ENCODE results near the gene SLC1A2. TPM values are rescaled to one million over a fixed set of nuclear protein-coding genes. Genes with fewer than 3 reads are reported as not detected.

The SLC1A2 gene
- total and polyA plus RNA-seq, 2 donors (not counting 3 experiments of a cell fraction or from before 2014, with no cell fraction given) = not detected

DNA sequence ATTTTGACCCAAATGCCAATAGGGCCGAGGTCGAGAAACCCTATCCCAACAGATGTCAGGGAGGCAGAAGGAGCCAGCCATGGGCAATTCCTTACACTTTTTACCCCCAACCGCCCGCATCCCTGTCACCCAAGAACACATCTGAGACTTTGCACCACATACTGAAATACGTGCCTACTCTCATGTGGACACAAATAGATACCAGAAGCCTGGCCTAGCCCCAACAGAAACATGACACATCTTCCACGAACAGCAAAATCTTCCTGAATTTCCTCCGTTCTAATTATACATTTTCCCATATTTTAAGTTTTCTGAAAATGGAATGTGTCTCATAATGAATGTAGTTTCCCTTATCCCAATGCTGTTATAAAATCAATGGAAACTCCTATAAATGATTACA is 64.7 kb downstream of the SLC1A2 start:
- POLR2A ChIA-PET = no interaction called here
- H3K4me2 ChIP-seq (ENCODE audit: insufficient read depth, low read length) = no peak overlapping the region
- CTCF ChIA-PET = no interaction called here
- dilution Hi-C loops (cut with MboI; ENCODE audit: extremely low pct_ligation_motif_present, low sequenced_read_pairs) = no loop called here
- no peaks in the 10 kb centered on the region for H3K79me2 ChIP-seq (ENCODE audit: control insufficient read depth, insufficient read depth, low read length)
- H4K20me1 ChIP-seq (replicated peaks; ENCODE audit: control insufficient read depth, extremely low read depth, insufficient read depth, low read length) = no peaks in the 10 kb centered on the region
- H2AFZ ChIP-seq (ENCODE audit: low read depth, low read length) = no peak overlapping the region
- H3K9me1 ChIP-seq (replicated peaks; ENCODE audit: control insufficient read depth, extremely low read depth, insufficient read depth, low read length) = no peaks in the 10 kb centered on the region
- no peak overlapping the region for H3K4me3 ChIP-seq (replicated peaks in 1 of 3; ENCODE audit: insufficient read depth in 1 of 3, low read depth in 1 of 3, low read length in 3 of 3)
- peaks cover 0 to 4% of the 10 kb centered on the region in 2 experiments for H3K27me3 ChIP-seq (ENCODE audit: control insufficient read depth in 2 of 2, insufficient read depth in 2 of 2, low read length in 2 of 2)
- DNase-seq (ENCODE audit: low read depth, low spot score) = no peak
- no peaks in the 10 kb centered on the region for H3K4me1 ChIP-seq (ENCODE audit: control insufficient read depth, extremely low read depth, insufficient read depth, low read length)
- no peak overlapping the region for H3K9ac ChIP-seq (replicated peaks; ENCODE audit: extremely low read depth, insufficient read depth, low read length)
- FAIRE-seq = no peak
- TF ChIP-seq EZH2 (IDR thresholded peaks at IDR 0.05; ENCODE audit: borderline replicate concordance, low read depth, low read length, severe bottlenecking) (no peak), FOS (IDR thresholded peaks at IDR 0.05; ENCODE audit: borderline replicate concordance, insufficient read depth, low read length) (no peak), MYC (IDR thresholded peaks at IDR 0.05; ENCODE audit: low read depth, low read length) (no peak), POLR2A (IDR thresholded peaks at IDR 0.05; ENCODE audit: low read depth, low read length) (no peak), POLR2AphosphoS5 (IDR thresholded peaks at IDR 0.05; ENCODE audit: insufficient read depth, low read depth, low read length) (no peak), GATA2 (IDR thresholded peaks at IDR 0.05; ENCODE audit: insufficient read depth, insufficient read length, low read depth, low read length) (no peak)
- no peaks in the 10 kb centered on the region for H3K36me3 ChIP-seq (ENCODE audit: control insufficient read depth in 2 of 2, extremely low read depth in 1 of 2, insufficient read depth in 2 of 2, low read length in 2 of 2)
- no peak overlapping the region for H3K27ac ChIP-seq (ENCODE audit: insufficient read depth, low read depth, low read length)
- intact Hi-C loops (cut with micrococcal nuclease) = no loop called here
- no TSS peak for BruUV-seq (replicated peaks)
- H3K9me3 ChIP-seq (replicated peaks; ENCODE audit: control insufficient read depth, insufficient read depth, low read length) = no peaks in the 10 kb centered on the region

GRCh38 chr11:35352077-35352888 is 67.1 kb downstream of the SLC1A2 start:
- dilution Hi-C loops (cut with MboI; ENCODE audit: extremely low pct_ligation_motif_present, low sequenced_read_pairs) = no loop called here
- POLR2A ChIA-PET = no interaction called here
- Histone ChIP-seq H3K79me2 (ENCODE audit: control insufficient read depth, insufficient read depth, low read length) (no peaks in the 10 kb centered on the region), H2AFZ (ENCODE audit: low read depth, low read length) (no peak overlapping the region), H3K9me1 (replicated peaks; ENCODE audit: control insufficient read depth, extremely low read depth, insufficient read depth, low read length) (no peaks in the 10 kb centered on the region), H3K4me2 (ENCODE audit: insufficient read depth, low read length) (no peak overlapping the region), H3K4me3 (replicated peaks in 1 of 3; ENCODE audit: insufficient read depth in 1 of 3, low read depth in 1 of 3, low read length in 3 of 3) (no peak overlapping the region), H3K9ac (replicated peaks; ENCODE audit: extremely low read depth, insufficient read depth, low read length) (no peak overlapping the region), H4K20me1 (replicated peaks; ENCODE audit: control insufficient read depth, extremely low read depth, insufficient read depth, low read length) (no peaks in the 10 kb centered on the region), H3K36me3 (ENCODE audit: control insufficient read depth in 2 of 2, extremely low read depth in 1 of 2, insufficient read depth in 2 of 2, low read length in 2 of 2) (no peaks in the 10 kb centered on the region), H3K27ac (ENCODE audit: insufficient read depth, low read depth, low read length) (no peak overlapping the region), H3K4me1 (ENCODE audit: control insufficient read depth, extremely low read depth, insufficient read depth, low read length) (no peaks in the 10 kb centered on the region), H3K27me3 (ENCODE audit: control insufficient read depth in 2 of 2, insufficient read depth in 2 of 2, low read length in 2 of 2) (peaks cover 0 to 4% of the 10 kb centered on the region in 2 experiments), H3K9me3 (replicated peaks; ENCODE audit: control insufficient read depth, insufficient read depth, low read length) (no peaks in the 10 kb centered on the region)
- CTCF ChIA-PET = no interaction called here
- no peak for FAIRE-seq
- peak; percentile 45 for TF ChIP-seq FOS (IDR thresholded peaks at IDR 0.05; ENCODE audit: borderline replicate concordance, insufficient read depth, low read length)
- TF ChIP-seq POLR2AphosphoS5 (IDR thresholded peaks at IDR 0.05; ENCODE audit: insufficient read depth, low read depth, low read length) = no peak
- TF ChIP-seq, protein P1, sequence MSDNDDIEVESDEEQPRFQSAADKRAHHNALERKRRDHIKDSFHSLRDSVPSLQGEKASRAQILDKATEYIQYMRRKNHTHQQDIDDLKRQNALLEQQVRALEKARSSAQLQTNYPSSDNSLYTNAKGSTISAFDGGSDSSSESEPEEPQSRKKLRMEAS (IDR thresholded peaks at IDR 0.05; ENCODE audit: insufficient read depth, insufficient read length) = no peak
- no peak for TF ChIP-seq MYC (IDR thresholded peaks at IDR 0.05; ENCODE audit: low read depth, low read length)
- no peak for TF ChIP-seq JUN (IDR thresholded peaks at IDR 0.05; ENCODE audit: borderline replicate concordance, insufficient read depth, insufficient read length, low read depth)
- TF ChIP-seq, protein P2, sequence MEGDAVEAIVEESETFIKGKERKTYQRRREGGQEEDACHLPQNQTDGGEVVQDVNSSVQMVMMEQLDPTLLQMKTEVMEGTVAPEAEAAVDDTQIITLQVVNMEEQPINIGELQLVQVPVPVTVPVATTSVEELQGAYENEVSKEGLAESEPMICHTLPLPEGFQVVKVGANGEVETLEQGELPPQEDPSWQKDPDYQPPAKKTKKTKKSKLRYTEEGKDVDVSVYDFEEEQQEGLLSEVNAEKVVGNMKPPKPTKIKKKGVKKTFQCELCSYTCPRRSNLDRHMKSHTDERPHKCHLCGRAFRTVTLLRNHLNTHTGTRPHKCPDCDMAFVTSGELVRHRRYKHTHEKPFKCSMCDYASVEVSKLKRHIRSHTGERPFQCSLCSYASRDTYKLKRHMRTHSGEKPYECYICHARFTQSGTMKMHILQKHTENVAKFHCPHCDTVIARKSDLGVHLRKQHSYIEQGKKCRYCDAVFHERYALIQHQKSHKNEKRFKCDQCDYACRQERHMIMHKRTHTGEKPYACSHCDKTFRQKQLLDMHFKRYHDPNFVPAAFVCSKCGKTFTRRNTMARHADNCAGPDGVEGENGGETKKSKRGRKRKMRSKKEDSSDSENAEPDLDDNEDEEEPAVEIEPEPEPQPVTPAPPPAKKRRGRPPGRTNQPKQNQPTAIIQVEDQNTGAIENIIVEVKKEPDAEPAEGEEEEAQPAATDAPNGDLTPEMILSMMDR (IDR thresholded peaks at IDR 0.05; ENCODE audit: extremely low read depth in 1 of 2, insufficient read depth in 1 of 2, low read depth in 1 of 2, low read length in 2 of 2) = no peak
- no peak for TF ChIP-seq EZH2 (IDR thresholded peaks at IDR 0.05; ENCODE audit: borderline replicate concordance, low read depth, low read length, severe bottlenecking)
- TF ChIP-seq GATA2 (IDR thresholded peaks at IDR 0.05; ENCODE audit: insufficient read depth, insufficient read length, low read depth, low read length) = no peak
- no peak for DNase-seq (ENCODE audit: low read depth, low spot score)
- intact Hi-C loops (cut with micrococcal nuclease) = no loop called here
- no TSS peak for BruUV-seq (replicated peaks)

All from endothelial cell of umbilical vein (primary cell).